Neural cell (in vitro differentiated cells): ENCODE results near the gene ANKRD29. TPM values are rescaled to one million over a fixed set of nuclear protein-coding genes. Genes with fewer than 3 reads are reported as not detected.

Experiments used
- H2AFZ ChIP-seq: fragments of 200-600, 300-800 bp; sonication (generic), shearing (Covaris generic); 2 replicates; pipeline ENCODE4 v1.6.0; 2014; ENCODE audit warnings: low read depth, mild to moderate bottlenecking, antibody characterized with exemption, low read length, moderate library complexity
- H3F3A ChIP-seq: fragments of 200-600 bp; shearing (Covaris generic); 2 replicates; pipeline ENCODE4 v1.6.1; 2016; ENCODE audit warnings: mild to moderate bottlenecking, moderate library complexity, mixed read lengths, antibody characterized with exemption, low read length; ENCODE audit not compliant: insufficient read depth, poor library complexity, severe bottlenecking
- H3K27ac ChIP-seq: fragments of 200-600, 300-800 bp; sonication (generic), shearing (Covaris generic); 2 replicates; pipeline ENCODE4 v1.5.1; 2014; ENCODE audit warnings: mild to moderate bottlenecking, low read length, moderate library complexity
- H3K27me3 ChIP-seq: fragments of 300-800, 200-600 bp; sonication (generic), shearing (Covaris generic); 2 replicates; pipeline ENCODE4 v1.6.0; 2014; ENCODE audit warnings: mild to moderate bottlenecking, low read depth, low read length, moderate library complexity; ENCODE audit not compliant: insufficient read depth
- H3K36me3 ChIP-seq: fragments of 300-800, 200-600 bp; sonication (generic), shearing (Covaris generic); 2 replicates; pipeline ENCODE4 v1.5.1; 2014; ENCODE audit warnings: mild to moderate bottlenecking, antibody characterized with exemption, low read length, moderate library complexity; ENCODE audit not compliant: insufficient read depth
- H3K4me2 ChIP-seq: fragments of 300-800, 200-600 bp; sonication (generic), shearing (Covaris generic); 2 replicates; pipeline ENCODE4 v1.6.0; 2014; ENCODE audit warnings: mild to moderate bottlenecking, low read length
- H3K4me3 ChIP-seq: fragments of 300-800, 200-600 bp; sonication (generic), shearing (Covaris generic); 2 replicates; pipeline ENCODE4 v1.5.1; 2014; ENCODE audit warnings: mild to moderate bottlenecking, low read length, moderate library complexity
- H3K79me2 ChIP-seq: fragments of 200-600 bp; shearing (Covaris generic); replicated peaks from 2 replicates; pipeline ENCODE4 v1.6.0; 2014; ENCODE audit warnings: mild to moderate bottlenecking, low read length, moderate library complexity; ENCODE audit not compliant: insufficient read depth
- H3K9ac ChIP-seq: fragments of 300-800, 200-600 bp; sonication (generic), shearing (Covaris generic); 2 replicates; pipeline ENCODE4 v1.6.1; 2016; ENCODE audit warnings: mild to moderate bottlenecking, low read length, mixed read lengths
- H3K9me2 ChIP-seq: fragments of 200-600 bp; shearing (Covaris generic); 2 replicates; pipeline ENCODE4 v1.6.1; 2016; ENCODE audit warnings: mild to moderate bottlenecking, low read length, mixed read lengths; ENCODE audit not compliant: insufficient read depth
- H3K9me3 ChIP-seq: fragments of 200-600, 300-800 bp; sonication (generic), shearing (Covaris generic); 2 replicates; pipeline ENCODE4 v1.6.1; 2016; ENCODE audit warnings: mild to moderate bottlenecking, mixed run types, low read length, moderate library complexity, mixed read lengths
- H4K20me1 ChIP-seq: fragments of 200-600 bp; shearing (Covaris generic); 2 replicates; pipeline ENCODE4 v1.6.1; 2016; ENCODE audit warnings: mild to moderate bottlenecking, mixed run types; ENCODE audit not compliant: insufficient read depth
- CTCF ChIP-seq: fragments of 450-650 bp; IDR thresholded peaks from 2 replicates; pipeline ENCODE4 v1.5.1; 2014; ENCODE audit warnings: antibody characterized with exemption, mild to moderate bottlenecking, moderate library complexity; ENCODE audit not compliant: poor library complexity, severe bottlenecking
- EP300 ChIP-seq: fragments of 450-650 bp; conservative IDR thresholded peaks from 2 replicates; pipeline ENCODE4 v1.6.1; 2014; ENCODE audit warnings: antibody characterized with exemption, mild to moderate bottlenecking, moderate library complexity; ENCODE audit not compliant: poor library complexity, severe bottlenecking
- EZH2 ChIP-seq: fragments of 200-600, 300-800 bp; shearing (Covaris generic), sonication (generic); IDR thresholded peaks from 2 replicates; pipeline ENCODE4 v1.6.1; 2014; ENCODE audit warnings: antibody characterized with exemption, low read length, borderline replicate concordance, mild to moderate bottlenecking; ENCODE audit not compliant: insufficient read depth, poor library complexity, severe bottlenecking
- MXI1 ChIP-seq: fragments of 450-650 bp; conservative IDR thresholded peaks from 2 replicates; pipeline ENCODE4 v1.6.1; 2014; ENCODE audit warnings: antibody characterized with exemption, mild to moderate bottlenecking; ENCODE audit not compliant: poor library complexity, severe bottlenecking
- POLR2AphosphoS5 ChIP-seq: IDR thresholded peaks from 2 replicates; pipeline ENCODE4 v1.6.1; 2012
- RAD21 ChIP-seq: fragments of 450-650 bp; conservative IDR thresholded peaks from 2 replicates; pipeline ENCODE4 v1.6.1; 2014; ENCODE audit warnings: antibody characterized with exemption, mild to moderate bottlenecking, moderate library complexity
- REST ChIP-seq: IDR thresholded peaks from 2 replicates; pipeline ENCODE4 v1.6.1; 2012; ENCODE audit warnings: borderline replicate concordance
- SMC3 ChIP-seq: fragments of 450-650 bp; conservative IDR thresholded peaks from 2 replicates; pipeline ENCODE4 v1.6.1; 2014; ENCODE audit warnings: antibody characterized with exemption, mild to moderate bottlenecking, moderate library complexity; ENCODE audit not compliant: poor library complexity
- TAF1 ChIP-seq: IDR thresholded peaks from 2 replicates; pipeline ENCODE4 v1.6.1; 2012; ENCODE audit warnings: low read depth
- polyA plus RNA-seq: library from polyadenylated mRNA; depleted of rRNA; stranded (reverse); fragments of >200 nt; gene quantifications from 2 replicates; pipeline ENCODE4 v1.2.3, GENCODE V29; 2014

The ANKRD29 gene
- polyA plus RNA-seq, 1 donor from 2014 or later, result 4.9 TPM

GRCh38 chr18:23608211-23608610 lies 54.5 kb downstream of the ANKRD29 start:
- Histone ChIP-seq H3K27ac (no peak overlapping the region), H2AFZ (no peak overlapping the region), H3K4me3 (no peak overlapping the region), H3K79me2 (no peaks in the 10 kb centered on the region), H4K20me1 (no peaks in the 10 kb centered on the region), H3K9me2 (no peaks in the 10 kb centered on the region), H3K36me3 (no peaks in the 10 kb centered on the region), H3K4me2 (no peak overlapping the region), H3K9ac (no peak overlapping the region), H3K9me3 (no peaks in the 10 kb centered on the region), H3K27me3 (no peaks in the 10 kb centered on the region), H3F3A (no peaks in the 10 kb centered on the region)
- TF ChIP-seq SMC3, result no peak
- no peak for TF ChIP-seq EP300
- no peak for TF ChIP-seq TAF1
- TF ChIP-seq POLR2AphosphoS5, result no peak

GRCh38 chr18:23605941-23606340 lies 56.8 kb downstream of the ANKRD29 start:
- Histone ChIP-seq H3K27ac (no peak overlapping the region), H2AFZ (no peak overlapping the region), H3K4me2 (no peak overlapping the region), H3K9me3 (no peaks in the 10 kb centered on the region), H3K9ac (no peak overlapping the region), H3K4me3 (no peak overlapping the region), H3K36me3 (no peaks in the 10 kb centered on the region), H3K27me3 (no peaks in the 10 kb centered on the region), H3K9me2 (no peaks in the 10 kb centered on the region), H3F3A (no peaks in the 10 kb centered on the region), H4K20me1 (no peaks in the 10 kb centered on the region), H3K79me2 (no peaks in the 10 kb centered on the region)
- TF ChIP-seq POLR2AphosphoS5 (no peak), CTCF (no peak), EP300 (no peak), SMC3 (no peak), EZH2 (no peak), TAF1 (no peak), RAD21 (no peak), MXI1 (no peak), REST (no peak)

- H2AFZ ChIP-seq, result no peak overlapping the region
- H3K27me3 ChIP-seq, result no peaks in the 10 kb centered on the region
- no peaks in the 10 kb centered on the region for H3K79me2 ChIP-seq
- TF ChIP-seq CTCF (no peak), MXI1 (no peak), POLR2AphosphoS5 (no peak), RAD21 (no peak), EZH2 (no peak), SMC3 (no peak), REST (no peak), TAF1 (no peak), EP300 (no peak)
- H3K36me3 ChIP-seq, result no peaks in the 10 kb centered on the region
- no peak overlapping the region for H3K27ac ChIP-seq
- H3K9ac ChIP-seq, result no peak overlapping the region
- no peak overlapping the region for H3K4me2 ChIP-seq
- no peaks in the 10 kb centered on the region for H3K9me3 ChIP-seq
- no peaks in the 10 kb centered on the region for H3K9me2 ChIP-seq
- H3F3A ChIP-seq, result no peaks in the 10 kb centered on the region
- H3K4me3 ChIP-seq, result no peak overlapping the region
- H4K20me1 ChIP-seq, result no peaks in the 10 kb centered on the region
Observed at GRCh38 chr18:23599809-23600208, 62.9 kb downstream of the ANKRD29 start.
